Measurements from ENCODE around the gene ARHGDIB.

The ARHGDIB gene

DNA sequence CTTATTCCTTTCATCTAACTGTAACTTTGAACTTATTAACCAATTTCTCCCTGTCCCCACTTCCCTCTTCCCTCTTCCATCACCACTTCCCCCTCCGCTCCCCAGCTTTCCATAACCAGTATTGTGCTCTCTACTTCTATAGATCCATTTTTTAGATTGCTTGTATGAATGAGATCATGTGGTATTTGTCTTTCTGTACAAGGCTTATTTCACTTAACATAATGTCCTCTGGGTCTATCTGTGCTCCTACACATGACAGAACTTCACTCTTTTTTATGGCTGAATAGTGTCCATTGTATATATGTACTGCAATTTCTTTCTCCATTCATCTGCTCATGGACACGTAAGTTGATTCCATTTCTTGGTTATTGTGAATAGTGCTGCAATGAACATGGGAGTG, 37.5 kb downstream of the ARHGDIB start:
- no peak for DNase-seq

- no peak for DNase-seq
These were observed 40.2 kb downstream of the ARHGDIB start for GRCh38 chr12:14921218-14921617.

- no peak for DNase-seq
These were observed 40.8 kb downstream of the ARHGDIB start for GRCh38 chr12:14920475-14921126.

DNA sequence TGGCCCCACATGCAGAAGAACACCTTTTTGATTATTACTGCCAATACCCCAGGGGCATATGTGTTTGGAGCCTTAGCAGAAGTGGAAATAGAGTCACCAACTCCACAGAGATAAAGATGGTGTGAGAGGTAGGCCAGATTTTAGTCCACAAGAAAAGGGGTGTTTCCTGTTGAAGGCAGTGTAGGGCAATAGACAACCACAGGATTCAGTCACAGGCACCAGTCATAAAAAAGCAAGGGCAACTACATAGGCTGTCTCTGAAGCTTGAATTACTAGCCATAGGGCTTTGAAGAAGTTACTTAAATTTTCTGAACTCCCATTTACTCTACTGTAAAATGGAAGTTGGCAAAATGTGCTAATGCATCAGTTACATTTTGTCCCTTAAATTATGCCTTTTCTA, 41.9 kb downstream of the ARHGDIB start:
- no peak for DNase-seq

- no peak for DNase-seq
These were observed 45.7 kb downstream of the ARHGDIB start for GRCh38 chr12:14915736-14916135.

- DNase-seq: no peak
These were observed 48.0 kb downstream of the ARHGDIB start for GRCh38 chr12:14913381-14913781.

GRCh38 chr12:14911131-14911530, 50.3 kb downstream of the ARHGDIB start:
- no peak for DNase-seq

DNA sequence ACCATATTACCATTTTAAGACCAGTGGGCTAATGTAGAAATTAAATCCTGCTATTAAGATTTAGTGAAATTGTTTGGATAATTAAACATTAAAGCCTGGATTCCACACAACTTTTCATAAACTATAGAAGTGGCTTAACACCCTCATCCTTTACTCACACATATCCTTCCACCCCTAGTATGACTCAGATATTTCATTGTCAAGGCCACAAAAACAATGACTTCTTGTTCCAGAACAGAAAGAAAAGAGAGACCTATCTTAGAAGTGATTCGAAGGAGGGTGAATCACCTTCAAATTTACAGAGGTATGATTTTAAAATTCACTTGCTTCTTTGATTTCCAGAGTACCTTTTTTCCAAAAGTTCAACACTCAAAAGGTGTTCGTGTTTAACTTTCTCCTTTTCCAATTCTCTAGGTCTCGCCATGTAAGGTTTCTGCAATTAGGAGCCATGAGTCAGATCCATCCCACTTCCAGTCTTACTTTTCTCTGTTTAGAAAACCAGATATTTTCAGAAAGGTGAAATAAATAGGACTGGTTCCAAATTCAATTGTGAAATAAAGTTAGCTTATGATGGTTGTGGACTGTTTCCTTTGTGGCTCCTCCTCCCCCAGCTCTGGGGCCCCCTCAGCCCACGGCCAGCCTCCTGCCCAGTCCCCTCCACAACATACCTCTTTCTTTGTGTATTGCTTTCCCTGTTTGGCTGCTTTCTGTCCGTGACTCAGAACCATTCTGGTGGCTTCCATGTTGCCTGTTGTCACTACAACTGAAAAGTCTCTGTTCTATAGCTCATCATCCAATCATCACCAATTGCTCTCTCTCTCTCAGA, 51.1 kb downstream of the ARHGDIB start:
- no peak for DNase-seq

GRCh38 chr12:14907953-14908352, 53.4 kb downstream of the ARHGDIB start:
- DNase-seq: no peak

GRCh38 chr12:14906114-14906513, 55.3 kb downstream of the ARHGDIB start:
- no peak for DNase-seq

DNA sequence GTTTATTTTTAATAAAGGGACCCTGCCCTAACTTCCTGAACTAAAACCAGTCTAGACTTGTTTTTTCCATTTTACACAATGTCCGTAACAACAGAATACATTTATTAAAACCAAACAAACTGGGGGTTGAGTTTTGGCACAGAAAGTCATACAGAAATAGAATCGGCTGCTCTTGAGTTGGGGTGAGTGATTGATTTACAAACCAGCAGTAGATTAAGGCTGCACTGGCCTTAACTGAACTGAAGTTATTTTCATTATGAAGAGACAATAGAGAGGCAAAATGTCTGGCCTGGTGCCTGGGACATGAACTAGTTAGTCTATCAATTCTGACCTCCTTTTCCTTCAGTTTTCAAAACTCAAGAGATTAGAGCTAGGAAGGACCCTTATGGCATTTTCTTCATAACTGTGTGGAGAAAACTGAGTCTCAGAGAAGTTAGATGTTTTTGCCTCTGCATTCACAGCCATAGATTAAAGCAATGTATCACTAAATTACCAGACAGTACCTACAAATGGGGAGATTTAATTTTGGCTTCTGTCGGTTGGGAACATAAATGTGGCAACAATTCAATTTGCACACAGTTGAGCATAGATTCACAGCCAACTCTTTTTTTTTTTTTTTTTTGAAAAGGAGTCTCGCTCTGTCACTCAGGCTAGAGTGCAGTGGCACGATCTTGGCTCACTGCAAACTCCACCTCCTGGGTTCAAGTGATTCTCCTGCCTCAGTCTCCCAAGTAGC, 56.0 kb downstream of the ARHGDIB start:
- no peak for DNase-seq

DNA sequence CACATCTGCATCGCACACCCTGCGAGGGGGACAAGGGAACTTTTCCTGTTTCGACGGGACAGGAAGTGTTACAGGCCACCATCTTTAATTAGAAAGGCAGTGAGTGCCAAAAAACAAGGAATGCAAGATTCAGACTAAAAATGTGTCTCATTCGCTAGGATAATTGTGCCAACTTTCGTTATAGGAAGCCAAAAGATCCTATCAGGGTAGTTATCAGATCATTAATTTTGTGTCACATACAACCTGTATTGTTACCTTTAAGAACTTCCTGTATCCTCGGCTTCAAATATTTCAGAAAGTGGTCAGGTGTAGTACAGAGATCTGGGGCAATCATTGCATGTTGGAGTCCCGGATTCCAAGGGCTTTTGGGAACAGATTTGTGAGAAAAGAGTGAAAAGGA, 56.5 kb downstream of the ARHGDIB start:
- no peak for DNase-seq

DNA sequence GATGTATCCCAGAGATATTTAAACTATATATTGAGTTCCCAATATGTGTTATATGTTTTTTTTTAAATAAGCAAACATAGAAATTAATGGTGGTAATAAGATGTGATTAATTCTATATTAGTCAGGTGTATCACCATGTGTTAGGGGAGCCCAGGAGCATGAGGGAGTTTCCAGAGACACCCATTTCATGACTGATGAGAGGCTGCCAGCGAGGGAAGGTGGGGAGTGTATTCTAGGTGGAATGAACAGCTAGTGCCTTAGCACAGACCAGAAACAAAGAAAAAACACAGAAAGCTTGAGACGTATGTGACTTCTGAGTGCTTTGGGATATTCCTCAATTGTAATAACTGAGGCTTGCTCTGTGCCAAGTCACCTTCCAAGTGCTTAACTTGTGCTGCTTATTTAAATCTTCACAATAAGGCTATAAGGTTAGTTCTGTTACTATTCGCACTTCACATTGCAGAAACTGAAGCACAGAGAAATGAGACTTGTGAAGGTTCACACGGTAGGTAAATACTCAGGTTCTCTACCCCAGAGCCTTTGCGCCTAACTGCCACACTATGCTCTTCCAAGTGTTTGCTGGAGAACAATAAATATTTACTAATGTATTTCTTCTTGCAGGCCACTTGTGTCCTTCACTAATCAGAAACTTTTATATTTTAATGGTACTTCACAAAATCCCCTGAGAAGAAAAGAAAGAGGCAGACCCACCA, 57.9 kb downstream of the ARHGDIB start:
- no peak for DNase-seq

DNA sequence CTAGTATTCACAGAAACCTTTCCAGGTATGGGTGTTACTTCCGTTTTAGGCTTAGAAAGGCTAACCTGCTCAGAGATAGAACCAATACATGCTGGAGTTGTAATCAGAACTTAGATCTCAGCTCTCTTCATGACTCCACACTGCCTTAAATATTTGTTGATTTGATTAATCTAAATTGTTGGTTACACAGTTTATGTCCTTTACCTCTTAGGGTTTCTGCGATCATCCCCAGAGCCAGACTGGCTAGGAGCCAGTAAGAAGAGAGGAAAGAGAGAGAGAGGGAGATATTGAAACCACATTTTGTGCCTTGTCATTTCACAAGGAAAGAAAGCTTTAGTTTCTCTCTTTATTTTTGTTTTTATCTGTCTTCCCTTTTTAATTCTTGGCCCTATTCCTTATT, 58.9 kb downstream of the ARHGDIB start:
- DNase-seq: no peak

DNA sequence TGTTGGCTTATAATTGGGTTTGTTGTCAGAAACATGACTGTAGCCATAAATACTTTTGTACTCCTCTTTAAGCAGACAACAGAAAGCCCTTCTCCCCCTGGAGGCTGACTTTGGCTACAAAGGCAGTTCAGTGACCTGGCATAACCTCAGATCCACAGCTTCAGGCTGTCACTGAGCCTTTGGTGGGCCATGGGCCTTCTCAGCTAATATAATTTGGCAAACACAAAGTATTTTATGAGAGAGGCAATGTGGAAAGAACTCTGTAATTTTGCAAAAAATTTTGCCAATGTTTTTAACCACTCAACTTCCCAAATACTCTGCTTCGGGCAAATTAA, 60.2 kb downstream of the ARHGDIB start:
- no peak for DNase-seq

- no peak for DNase-seq
These were observed 60.7 kb downstream of the ARHGDIB start for GRCh38 chr12:14900521-14901227.

- peak in 1 of 2 experiments; percentile 39 for DNase-seq
These were observed 64.8 kb downstream of the ARHGDIB start for GRCh38 chr12:14896521-14897169.

DNA sequence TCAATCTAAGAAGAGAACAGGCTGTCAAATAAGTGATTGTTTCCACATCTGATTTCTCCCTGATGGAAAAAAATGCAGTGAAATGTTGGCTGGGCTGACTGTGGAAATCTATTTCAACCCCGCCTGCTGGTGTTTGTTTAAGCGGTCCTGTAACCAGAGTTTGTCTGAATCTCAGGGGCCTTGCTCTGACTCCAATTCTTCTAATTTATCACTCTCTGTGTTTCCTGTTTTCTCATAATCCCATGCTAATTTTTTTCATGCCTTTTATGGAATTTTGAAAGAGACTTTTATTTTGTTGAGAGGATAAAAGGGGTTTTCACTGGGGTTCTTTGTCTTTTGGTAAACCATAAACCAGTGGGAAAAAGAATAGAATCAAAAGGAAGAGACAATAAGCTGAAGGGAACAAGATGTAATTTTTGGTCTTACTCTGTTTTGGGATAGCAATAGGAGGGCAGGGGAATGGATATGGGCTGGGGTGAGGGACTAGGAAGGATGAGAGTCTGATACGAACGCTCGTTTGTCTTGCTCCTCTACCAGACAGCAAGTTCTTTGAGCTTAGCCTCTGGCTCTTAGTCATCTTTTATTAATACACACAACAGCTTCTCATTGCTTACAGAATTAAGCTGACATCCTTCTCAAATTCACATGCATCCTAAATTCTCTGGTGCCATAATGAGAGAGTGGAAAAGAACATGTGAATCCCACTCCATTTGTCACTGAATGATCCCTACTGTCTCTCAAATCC, 67.7 kb downstream of the ARHGDIB start:
- DNase-seq: no peak

DNA sequence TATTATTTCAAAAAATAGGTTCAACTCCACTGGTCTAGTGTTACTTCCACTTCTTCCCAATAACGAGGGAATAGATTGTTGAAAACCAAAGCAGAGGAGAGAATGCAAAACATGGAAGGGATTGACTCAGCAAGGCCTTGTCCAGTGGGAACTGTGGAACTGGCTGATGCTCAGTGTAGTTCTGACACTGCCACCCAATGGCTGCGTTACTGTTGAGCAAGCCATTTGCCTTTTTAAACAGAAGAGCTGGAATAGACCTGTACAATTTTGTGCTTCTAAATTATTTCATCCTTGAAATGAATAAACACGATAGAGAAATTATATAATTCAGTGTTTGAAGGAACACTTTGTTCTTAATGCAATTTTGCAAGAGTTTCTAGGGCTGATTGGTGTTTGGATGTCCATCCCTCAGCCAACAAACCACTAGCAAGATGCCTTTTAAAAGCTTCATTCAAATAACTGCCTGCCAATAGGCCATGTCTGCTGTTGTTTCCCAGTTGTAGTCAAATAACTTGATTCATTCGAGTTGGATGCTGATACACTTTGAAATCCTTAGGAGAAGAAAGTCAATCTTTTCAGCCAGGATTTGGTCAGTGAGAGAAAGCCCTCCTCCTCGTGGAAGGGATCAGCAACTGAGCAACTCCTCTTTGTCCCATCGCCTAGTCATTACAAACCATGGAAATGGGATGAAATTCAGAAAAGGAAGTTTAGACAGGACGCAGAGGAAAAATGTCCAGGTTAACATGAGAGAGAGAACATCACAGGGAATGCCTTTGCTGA, 68.5 kb downstream of the ARHGDIB start:
- DNase-seq: no peak
